GM12872 (cell line): ENCODE measurements around the gene SGPP2.

Source experiments
- TF ChIP-seq, protein P1 (sequence below): IDR thresholded peaks from 3 replicates; pipeline ENCODE4 v1.5.1; 2011; ENCODE audit warnings: low read depth, mild to moderate bottlenecking, low read length, moderate library complexity; ENCODE audit not compliant: insufficient read depth

SGPP2 gene

GRCh38 chr2:222480497-222480896 is 56.2 kb downstream of the SGPP2 start:
- TF ChIP-seq, protein P1, sequence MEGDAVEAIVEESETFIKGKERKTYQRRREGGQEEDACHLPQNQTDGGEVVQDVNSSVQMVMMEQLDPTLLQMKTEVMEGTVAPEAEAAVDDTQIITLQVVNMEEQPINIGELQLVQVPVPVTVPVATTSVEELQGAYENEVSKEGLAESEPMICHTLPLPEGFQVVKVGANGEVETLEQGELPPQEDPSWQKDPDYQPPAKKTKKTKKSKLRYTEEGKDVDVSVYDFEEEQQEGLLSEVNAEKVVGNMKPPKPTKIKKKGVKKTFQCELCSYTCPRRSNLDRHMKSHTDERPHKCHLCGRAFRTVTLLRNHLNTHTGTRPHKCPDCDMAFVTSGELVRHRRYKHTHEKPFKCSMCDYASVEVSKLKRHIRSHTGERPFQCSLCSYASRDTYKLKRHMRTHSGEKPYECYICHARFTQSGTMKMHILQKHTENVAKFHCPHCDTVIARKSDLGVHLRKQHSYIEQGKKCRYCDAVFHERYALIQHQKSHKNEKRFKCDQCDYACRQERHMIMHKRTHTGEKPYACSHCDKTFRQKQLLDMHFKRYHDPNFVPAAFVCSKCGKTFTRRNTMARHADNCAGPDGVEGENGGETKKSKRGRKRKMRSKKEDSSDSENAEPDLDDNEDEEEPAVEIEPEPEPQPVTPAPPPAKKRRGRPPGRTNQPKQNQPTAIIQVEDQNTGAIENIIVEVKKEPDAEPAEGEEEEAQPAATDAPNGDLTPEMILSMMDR: no peak

GRCh38 chr2:222481941-222482340 is 57.6 kb downstream of the SGPP2 start:
- TF ChIP-seq, protein P1: no peak

- TF ChIP-seq, protein P1: peak; percentile 35; the same call in 1 of the 3 replicates
Observed at GRCh38 chr2:222483513-222484039, 59.2 kb downstream of the SGPP2 start.

DNA sequence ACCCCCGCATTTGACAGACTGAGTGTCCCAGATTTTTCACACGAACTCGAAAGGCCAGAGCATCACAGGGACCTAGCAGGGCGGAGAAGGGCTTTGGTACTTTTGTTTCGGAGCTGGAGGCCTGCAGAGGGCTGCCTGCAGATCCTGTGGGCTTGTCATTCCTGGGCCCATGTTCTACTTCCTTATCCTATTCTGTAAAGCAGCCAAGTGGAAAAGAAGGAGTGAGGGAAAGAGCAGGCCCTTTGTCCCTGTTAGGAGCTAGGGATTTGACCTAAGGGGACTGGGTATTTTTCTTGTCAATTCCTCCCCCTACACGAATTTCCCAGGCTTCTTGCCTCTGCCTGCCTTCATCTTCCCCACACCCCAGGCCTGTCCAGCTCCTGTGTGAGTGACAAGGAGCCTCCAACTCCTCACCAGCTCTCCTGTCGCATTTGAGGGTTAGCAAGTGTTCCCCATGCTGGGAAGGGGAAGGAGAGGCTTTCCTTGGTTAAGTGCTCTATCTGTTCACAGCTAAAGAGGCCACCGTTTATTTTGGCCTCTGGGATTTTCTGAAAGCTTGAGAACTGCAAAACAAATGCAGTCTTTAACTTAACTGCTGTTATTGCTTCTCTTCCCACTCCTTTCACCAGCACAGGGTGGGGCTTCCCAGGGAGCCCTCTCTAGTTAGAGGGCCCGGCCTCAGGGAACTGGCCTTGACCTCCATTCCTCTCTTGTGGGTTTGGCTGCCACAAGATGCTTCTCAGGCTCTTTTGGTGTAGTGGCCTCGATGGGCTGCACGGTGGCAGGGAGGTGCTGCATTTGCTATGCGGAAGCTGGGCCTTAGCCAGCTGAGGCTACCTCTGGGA is 61.2 kb downstream of the SGPP2 start:
- TF ChIP-seq, protein P1: no peak

- TF ChIP-seq, protein P1: no peak
Observed at GRCh38 chr2:222490131-222490530, 65.8 kb downstream of the SGPP2 start.

DNA sequence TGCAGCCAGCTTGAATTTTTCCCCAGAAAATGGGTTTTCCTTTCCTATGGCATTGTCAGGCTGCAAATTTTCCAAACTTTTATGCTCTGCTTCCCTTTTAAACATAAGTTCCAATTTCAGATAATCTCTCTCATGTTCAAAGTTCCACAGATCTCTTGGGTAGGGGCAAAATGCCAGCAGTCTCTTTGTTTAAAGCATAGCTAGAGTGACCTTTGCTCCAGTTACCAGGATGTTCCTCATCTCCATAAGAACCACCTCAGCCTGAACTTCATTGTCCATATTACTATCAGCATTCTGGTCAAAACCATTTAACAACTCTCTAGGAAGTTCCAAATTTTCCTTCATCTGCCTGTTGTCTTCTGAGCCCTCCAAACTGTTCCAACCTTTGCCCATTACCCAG is 68.3 kb downstream of the SGPP2 start:
- TF ChIP-seq, protein P1: no peak

DNA sequence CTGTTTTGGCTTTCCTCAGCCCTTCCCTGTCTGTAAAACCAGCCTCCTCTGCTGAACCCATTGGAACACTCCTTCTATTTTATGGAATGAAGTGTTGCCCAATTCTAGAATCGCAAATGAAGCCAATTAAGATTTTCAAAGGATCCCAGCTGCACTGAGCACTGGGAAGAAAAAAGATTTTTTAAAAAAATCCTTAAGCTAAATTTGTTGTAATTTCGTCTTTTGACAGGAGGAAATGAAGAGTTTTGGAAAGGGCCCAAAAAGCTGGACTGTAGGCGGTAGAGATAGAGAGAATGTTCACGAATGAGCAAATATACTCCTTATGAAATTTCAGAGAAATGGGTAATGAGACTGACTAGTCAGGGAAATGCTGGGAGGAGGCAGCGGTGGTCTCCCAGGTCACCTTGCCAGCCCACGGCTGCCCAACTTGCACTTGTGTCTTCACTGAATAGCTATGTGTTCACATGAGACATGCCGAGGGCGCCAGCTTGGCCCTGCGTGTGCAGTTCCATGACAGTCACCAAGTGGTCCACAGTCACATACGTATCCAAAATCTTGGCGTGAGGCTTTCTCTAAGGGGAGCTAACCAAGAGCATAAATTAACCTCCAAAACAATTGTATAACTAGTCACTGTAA is 69.9 kb downstream of the SGPP2 start:
- TF ChIP-seq, protein P1: no peak
